PFSK-1 (cell line): Measurements from ENCODE around the gene GALNS.

Source experiments
- FOXP2 ChIP-seq: optimal IDR thresholded peaks from 2 replicates; pipeline ENCODE3; 2011; ENCODE audit warnings: borderline replicate concordance, control low read depth, inconsistent platforms; ENCODE audit not compliant: insufficient read depth; ENCODE audit errors: extremely low read length, extremely low read depth
- POLR2AphosphoS5 ChIP-seq: IDR thresholded peaks from 2 replicates; pipeline ENCODE4 v1.6.1; 2012; ENCODE audit warnings: low read depth, mild to moderate bottlenecking, control low read depth, low read length, moderate library complexity
- REST ChIP-seq, 2 experiments: IDR thresholded peaks; 2 replicates each; pipeline versions ENCODE4 v1.6.1 to v1.8.0; 2011 to 2012; ENCODE audit warnings: low read depth in 2 of 2, low read length in 2 of 2, control low read depth in 1 of 2, inconsistent platforms in 1 of 2, mild to moderate bottlenecking in 1 of 2, moderate library complexity in 1 of 2; ENCODE audit not compliant: insufficient read depth in 1 of 2
- SIN3A ChIP-seq: IDR thresholded peaks from 2 replicates; pipeline ENCODE4 v1.6.1; 2012; ENCODE audit warnings: mild to moderate bottlenecking, low read length, moderate library complexity, borderline replicate concordance; ENCODE audit not compliant: insufficient read depth
- TAF1 ChIP-seq: IDR thresholded peaks from 2 replicates; pipeline ENCODE4 v1.6.1; 2012; ENCODE audit warnings: low read length, control low read depth, borderline replicate concordance; ENCODE audit not compliant: insufficient read depth

GRCh38 chr16:88773812-88774291, 82.9 kb downstream of the GALNS start:
- no peak for TF ChIP-seq SIN3A
- TF ChIP-seq TAF1 = no peak
- TF ChIP-seq POLR2AphosphoS5 = no peak
- TF ChIP-seq REST (IDR thresholded peaks at IDR 0.05; ENCODE audit: insufficient read depth in 1 of 2, low read depth in 2 of 2, low read length in 2 of 2) = no peak
- no peak for TF ChIP-seq FOXP2
